CD14-positive monocyte (primary cell): Measurements from ENCODE around the gene CD34. TPM values are rescaled to one million over a fixed set of nuclear protein-coding genes. Genes with fewer than 3 reads are reported as not detected.
A peak's percentile ranks its signal among the peaks of the same experiment; 100 is the strongest.

Source experiments
- DNase-seq, 3 donors: peaks; one replicate each; pipeline ENCODE4 v3.0.0-alpha.2; 2011 to 2022
- H2AFZ ChIP-seq: 2 replicates; pipeline ENCODE4 v1.6.0; 2012; ENCODE audit warnings: mild to moderate bottlenecking, low read depth, low read length, inconsistent platforms; ENCODE audit not compliant: insufficient read depth, poor library complexity, severe bottlenecking
- H3K27ac ChIP-seq, 2 donors: 1 replicate in 1 of 2; 2 replicates in 1 of 2; pipeline ENCODE4 v1.5.1; 2012 to 2013; ENCODE audit warnings: low read length in 2 of 2, control low read depth in 1 of 2, inconsistent platforms in 1 of 2, low read depth in 1 of 2, mild to moderate bottlenecking in 1 of 2
- H3K27me3 ChIP-seq, 2 donors: one replicate each; pipeline versions ENCODE4 v1.6.0 to v1.6.1; 2011 to 2013; ENCODE audit warnings: low read length in 2 of 2; ENCODE audit not compliant: control insufficient read depth in 2 of 2, insufficient read depth in 2 of 2
- H3K36me3 ChIP-seq, 2 donors: replicated peaks in 1 of 2; 1 replicate in 1 of 2; 2 replicates in 1 of 2; pipeline versions ENCODE4 v1.5.1 to v1.6.1; 2012 to 2013; ENCODE audit warnings: low read length in 2 of 2, control low read depth in 1 of 2, inconsistent platforms in 1 of 2, mild to moderate bottlenecking in 1 of 2; ENCODE audit not compliant: insufficient read depth in 2 of 2, control insufficient read depth in 1 of 2
- H3K4me1 ChIP-seq, 2 donors: 1 replicate in 1 of 2; 2 replicates in 1 of 2; pipeline versions ENCODE4 v1.5.1 to v1.6.1; 2012 to 2013; ENCODE audit warnings: low read length in 2 of 2, control low read depth in 1 of 2, inconsistent platforms in 1 of 2, mild to moderate bottlenecking in 1 of 2, moderate library complexity in 1 of 2; ENCODE audit not compliant: insufficient read depth in 2 of 2, control insufficient read depth in 1 of 2
- H3K4me2 ChIP-seq: replicated peaks from 2 replicates; pipeline ENCODE3; 2012; ENCODE audit warnings: low read length, moderate library complexity, mild to moderate bottlenecking; ENCODE audit not compliant: poor library complexity, severe bottlenecking; ENCODE audit errors: extremely low read depth
- H3K4me3 ChIP-seq, 3 experiments: fragments of 200-600 bp in 1 of 3; sonication (generic) in 1 of 3; replicated peaks in 1 of 3; 1 replicate in 2 of 3; 2 replicates in 1 of 3; pipeline ENCODE4 v1.5.1; 2011 to 2013; ENCODE audit warnings: low read length in 3 of 3, mild to moderate bottlenecking in 3 of 3, control low read depth in 2 of 3, low read depth in 2 of 3, inconsistent platforms in 1 of 3, moderate library complexity in 1 of 3
- H3K79me2 ChIP-seq: 2 replicates; pipeline ENCODE4 v1.6.0; 2012; ENCODE audit warnings: mild to moderate bottlenecking, control low read depth, inconsistent platforms, low read length, moderate library complexity; ENCODE audit not compliant: insufficient read depth
- H3K9ac ChIP-seq: 2 replicates; pipeline ENCODE4 v1.6.0; 2017; ENCODE audit warnings: low read length, mild to moderate bottlenecking; ENCODE audit not compliant: insufficient read depth, poor library complexity, severe bottlenecking
- H3K9me3 ChIP-seq, 2 donors: replicated peaks in 1 of 2; 1 replicate in 1 of 2; 2 replicates in 1 of 2; pipeline versions ENCODE4 v1.5.1 to v1.6.1; 2012 to 2013; ENCODE audit warnings: low read length in 2 of 2, control low read depth in 1 of 2; ENCODE audit not compliant: control insufficient read depth in 1 of 2, insufficient read depth in 1 of 2
- H4K20me1 ChIP-seq: 2 replicates; pipeline ENCODE4 v1.6.0; 2012; ENCODE audit warnings: mild to moderate bottlenecking, low read length, control low read depth, moderate library complexity; ENCODE audit not compliant: insufficient read depth
- H3K27ac Mint-ChIP-seq, 7 donors: one replicate each; pipeline ENCODE4 v1.8.0; 2020; ENCODE audit warnings: mild to moderate bottlenecking in 7 of 7, mixed read lengths in 7 of 7, moderate library complexity in 6 of 7, inconsistent platforms in 2 of 7
- H3K27me3 Mint-ChIP-seq, 3 donors: one replicate each; pipeline ENCODE4 v1.8.0; 2021 to 2022; ENCODE audit warnings: low read depth in 3 of 3, mild to moderate bottlenecking in 3 of 3, mixed read lengths in 3 of 3, moderate library complexity in 3 of 3, inconsistent platforms in 1 of 3
- H3K36me3 Mint-ChIP-seq, 2 donors: one replicate each; pipeline ENCODE4 v1.8.0; 2020; ENCODE audit warnings: mixed read lengths in 2 of 2, inconsistent platforms in 1 of 2, mild to moderate bottlenecking in 1 of 2
- H3K4me1 Mint-ChIP-seq: one replicate; pipeline ENCODE4 v1.8.0; 2020; ENCODE audit warnings: mild to moderate bottlenecking, mixed read lengths
- H3K4me3 Mint-ChIP-seq, 2 donors: one replicate each; pipeline ENCODE4 v1.8.0; 2020; ENCODE audit warnings: mild to moderate bottlenecking in 2 of 2, mixed read lengths in 2 of 2, moderate library complexity in 1 of 2
- H3K9me3 Mint-ChIP-seq, 7 donors: one replicate each; pipeline ENCODE4 v1.8.0; 2020 to 2022; ENCODE audit warnings: mixed read lengths in 7 of 7, mild to moderate bottlenecking in 6 of 7, moderate library complexity in 6 of 7, inconsistent platforms in 2 of 7
- CTCF ChIP-seq: fragments of 200-600 bp; IDR thresholded peaks from one replicate; pipeline ENCODE4 v1.8.0; 2022; ENCODE audit warnings: antibody characterized with exemption, mild to moderate bottlenecking
- WGBS: methylation state at CpG from one replicate; pipeline ENCODE4 v1.1.5; 2013; ENCODE audit warnings: missing lambda C conversion rate; ENCODE audit not compliant: insufficient coverage; 5-methylcytosine and 5-hydroxymethylcytosine counted together
- intact Hi-C, 2 donors: fragments of 100-400 bp; cut with micrococcal nuclease; formaldehyde crosslinking; loops; one replicate each; pipeline versions ENCODE4 v1.15.0 to v1.15.1; 2023
- polyA plus RNA-seq, 3 donors: library from polyadenylated mRNA; depleted of rRNA in 1 of 3; unstranded in 2 of 3; stranded (reverse) in 1 of 3; fragments of 300-500 nt in 2 of 3; fragments of >200 nt in 1 of 3; fragmentation: Illumina TruSeq in 2 of 3; gene quantifications; 1 replicate in 2 of 3; 2 replicates in 1 of 3; pipeline ENCODE4 v1.2.3, GENCODE V29; 2012 to 2021

Gene CD34
- polyA plus RNA-seq, 3 donors: 0.03 TPM; not detected in 2

GRCh38 chr1:207901041-207901653, 9.8 kb downstream of the CD34 start:
- no peak for TF ChIP-seq CTCF
- no peak overlapping the region for H3K4me2 ChIP-seq
- DNase-seq: no peak
- H3K9me3 Mint-ChIP-seq: no peaks in the 10 kb centered on the region
- intact Hi-C loops: no loop called here
- H3K27me3 ChIP-seq: no peaks in the 10 kb centered on the region
- H3K4me3 ChIP-seq: no peak overlapping the region
- H3K4me1 Mint-ChIP-seq: peaks cover 11% of the 10 kb centered on the region
- no peak overlapping the region for H3K9ac ChIP-seq
- no peak overlapping the region for H3K27ac ChIP-seq
- H3K36me3 ChIP-seq: no peaks in the 10 kb centered on the region
- no peaks in the 10 kb centered on the region for H4K20me1 ChIP-seq
- no peaks in the 10 kb centered on the region for H3K36me3 Mint-ChIP-seq
- H3K27ac Mint-ChIP-seq: no peak overlapping the region
- H3K79me2 ChIP-seq: no peaks in the 10 kb centered on the region
- H3K9me3 ChIP-seq: no peaks in the 10 kb centered on the region
- H3K4me1 ChIP-seq: peaks cover 0 to 6% of the 10 kb centered on the region in 2 donors
- H3K4me3 Mint-ChIP-seq: no peak overlapping the region
- 92% methylated on average over 2 of the region's 2 CpGs for WGBS
- peaks cover 0 to 2% (median 0%) of the 10 kb centered on the region in 3 donors for H3K27me3 Mint-ChIP-seq
- no peak overlapping the region for H2AFZ ChIP-seq

DNA sequence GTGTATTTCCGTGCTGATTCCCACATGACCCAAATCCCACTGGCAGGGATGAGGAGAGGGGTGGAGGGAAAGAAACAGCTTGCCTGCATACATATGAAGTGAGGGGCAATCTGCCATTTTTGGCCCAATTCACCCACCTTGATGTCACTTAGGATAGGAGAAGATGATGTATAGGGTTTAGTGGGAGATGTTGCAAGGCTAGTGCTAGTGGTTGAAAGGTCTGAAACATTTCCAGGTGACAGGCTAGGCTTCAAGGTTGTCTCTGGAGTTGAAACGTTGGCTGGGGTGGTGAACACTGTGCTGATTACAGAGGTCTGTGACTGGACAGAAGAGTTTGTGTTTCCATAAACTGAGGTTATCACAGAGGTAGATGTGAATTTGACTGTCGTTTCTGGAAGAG, 12.1 kb downstream of the CD34 start:
- 95% methylated on average over 2 of the region's 3 CpGs for WGBS
- H3K79me2 ChIP-seq: no peaks in the 10 kb centered on the region
- H3K27me3 Mint-ChIP-seq: peaks cover 0 to 2% (median 0%) of the 10 kb centered on the region in 3 donors
- H3K27me3 ChIP-seq: no peaks in the 10 kb centered on the region
- H2AFZ ChIP-seq: no peak overlapping the region
- H3K27ac Mint-ChIP-seq: peak overlapping the region in 1 of 7 donors; percentile 47
- no peak overlapping the region for H3K4me3 ChIP-seq
- H3K9me3 Mint-ChIP-seq: no peaks in the 10 kb centered on the region
- no peak overlapping the region for H3K4me3 Mint-ChIP-seq
- no peaks in the 10 kb centered on the region for H4K20me1 ChIP-seq
- no peaks in the 10 kb centered on the region for H3K4me1 ChIP-seq
- H3K36me3 ChIP-seq: no peaks in the 10 kb centered on the region
- intact Hi-C loops: no loop called here
- DNase-seq: no peak
- TF ChIP-seq CTCF: no peak
- no peak overlapping the region for H3K4me2 ChIP-seq
- no peaks in the 10 kb centered on the region for H3K9me3 ChIP-seq
- H3K36me3 Mint-ChIP-seq: no peaks in the 10 kb centered on the region
- peaks cover 4% of the 10 kb centered on the region for H3K4me1 Mint-ChIP-seq
- no peak overlapping the region for H3K9ac ChIP-seq
- H3K27ac ChIP-seq: no peak overlapping the region
